GM12892 (cell line): ENCODE results near the gene ELF2.

Source experiments
- POLR2A ChIP-seq: IDR thresholded peaks from 2 replicates; pipeline ENCODE4 v1.6.1; 2011; ENCODE audit warnings: low read depth, low read length, control low read depth
- POLR2AphosphoS5 ChIP-seq: IDR thresholded peaks from 2 replicates; pipeline ENCODE4 v1.6.1; 2011; ENCODE audit warnings: low read depth, low read length, control low read depth
- TAF1 ChIP-seq: IDR thresholded peaks from 2 replicates; pipeline ENCODE4 v1.6.1; 2011; ENCODE audit warnings: low read depth, mild to moderate bottlenecking, control low read depth, low read length, borderline replicate concordance

DNA sequence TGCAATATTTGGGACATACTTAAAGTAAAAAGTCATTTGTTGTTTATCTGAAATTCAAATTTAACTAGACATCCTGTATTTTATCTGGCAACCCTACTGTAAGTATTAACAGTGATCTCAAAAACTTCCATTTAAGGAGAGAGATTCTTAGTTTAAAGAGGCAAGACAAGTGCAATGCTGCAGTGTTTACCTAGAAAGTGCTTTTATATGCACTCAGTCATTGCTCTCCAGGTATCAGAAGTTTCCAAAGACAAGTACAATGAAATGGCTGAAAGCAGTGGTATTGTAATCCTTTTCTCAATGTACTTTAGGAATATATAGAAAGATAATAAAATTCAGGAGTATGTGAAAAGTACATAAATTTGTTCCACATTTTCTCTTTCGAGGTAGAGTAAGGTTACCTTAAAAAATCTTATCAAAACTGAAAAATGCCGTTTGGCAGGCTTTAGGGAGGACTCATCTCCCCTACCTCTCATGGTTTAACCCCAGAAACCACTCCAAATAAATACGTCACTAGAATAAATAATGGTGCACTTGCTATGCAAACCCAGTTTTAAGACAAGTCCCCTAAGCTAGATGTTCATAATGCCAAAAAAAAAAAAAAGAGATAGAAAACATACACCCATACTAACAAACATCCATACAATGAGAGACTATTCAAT lies 45.7 kb downstream of the ELF2 start:
- TF ChIP-seq POLR2A, result no peak
- no peak for TF ChIP-seq POLR2AphosphoS5
- TF ChIP-seq TAF1, result no peak
